ENCODE data around the gene SSH2. TPM values are rescaled to one million over a fixed set of nuclear protein-coding genes. Genes with fewer than 3 reads are reported as not detected.

Gene SSH2
- polyA plus RNA-seq, 3 donors, result 31.9 to 66.6 (median 54.0) TPM

DNA sequence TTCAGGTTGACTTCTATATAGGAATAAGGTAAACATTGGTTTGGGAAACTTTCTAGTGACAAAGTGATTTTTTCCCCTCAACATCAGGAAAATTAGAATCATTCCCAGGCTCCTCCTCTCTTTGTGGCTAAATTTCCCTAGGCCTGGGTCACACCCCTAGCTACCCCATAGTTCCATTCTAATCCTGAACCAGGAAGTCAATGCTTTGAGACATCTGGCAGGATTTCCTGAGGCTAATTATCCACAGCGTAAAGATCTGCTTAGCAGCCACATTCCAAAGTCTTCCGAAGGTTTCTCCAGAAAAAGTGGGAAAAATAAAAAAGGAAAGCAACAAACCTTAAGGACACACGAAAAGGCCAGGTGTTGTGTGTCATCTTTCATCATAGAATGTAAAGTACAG is 247.0 kb downstream of the SSH2 start:
- H3K4me3 Mint-ChIP-seq, result no peak overlapping the region
- Histone ChIP-seq H3K4me2 (replicated peaks; ENCODE audit: extremely low read depth, low read length, poor library complexity, severe bottlenecking) (peak overlapping the region; percentile 77), H3K4me3 (replicated peaks in 1 of 3; ENCODE audit: low read depth in 2 of 3, low read length in 3 of 3) (peak overlapping the region in 1 of 3 experiments; percentile 67), H3K9me3 (replicated peaks in 1 of 2; ENCODE audit: control insufficient read depth in 1 of 2, insufficient read depth in 1 of 2, low read length in 2 of 2) (no peaks in the 10 kb centered on the region), H3K4me1 (ENCODE audit: control insufficient read depth in 1 of 2, insufficient read depth in 2 of 2, low read length in 2 of 2) (peaks cover 38 to 39% of the 10 kb centered on the region in 2 donors), H4K20me1 (ENCODE audit: insufficient read depth, low read length) (peaks cover 10% of the 10 kb centered on the region), H3K36me3 (replicated peaks in 1 of 2; ENCODE audit: control insufficient read depth in 1 of 2, insufficient read depth in 2 of 2, low read length in 2 of 2) (peaks cover 40 to 73% of the 10 kb centered on the region in 2 donors), H3K79me2 (ENCODE audit: insufficient read depth, low read length) (peaks cover 30% of the 10 kb centered on the region), H3K9ac (ENCODE audit: insufficient read depth, low read length, poor library complexity, severe bottlenecking) (no peak overlapping the region), H3K27ac (ENCODE audit: low read depth in 1 of 2, low read length in 2 of 2) (peak overlapping the region; percentile 16 to 86), H3K27me3 (ENCODE audit: control insufficient read depth in 2 of 2, insufficient read depth in 2 of 2, low read length in 2 of 2) (no peaks in the 10 kb centered on the region), H2AFZ (ENCODE audit: insufficient read depth, low read depth, low read length, poor library complexity, severe bottlenecking) (no peak overlapping the region)
- peaks cover 50 to 61% of the 10 kb centered on the region in 2 donors for H3K36me3 Mint-ChIP-seq
- no peaks in the 10 kb centered on the region for H3K27me3 Mint-ChIP-seq (ENCODE audit: low read depth in 3 of 3)
- H3K27ac Mint-ChIP-seq, result peak overlapping the region; percentile 19 to 95 (median 86)
- H3K4me1 Mint-ChIP-seq, result peaks cover 38% of the 10 kb centered on the region
- intact Hi-C loops (cut with micrococcal nuclease), result loop anchor here (5.0 kb wide), 2 partner anchors 39 to 79 kb away; no protein-coding TSS in a partner anchor
- TF ChIP-seq, protein P1, sequence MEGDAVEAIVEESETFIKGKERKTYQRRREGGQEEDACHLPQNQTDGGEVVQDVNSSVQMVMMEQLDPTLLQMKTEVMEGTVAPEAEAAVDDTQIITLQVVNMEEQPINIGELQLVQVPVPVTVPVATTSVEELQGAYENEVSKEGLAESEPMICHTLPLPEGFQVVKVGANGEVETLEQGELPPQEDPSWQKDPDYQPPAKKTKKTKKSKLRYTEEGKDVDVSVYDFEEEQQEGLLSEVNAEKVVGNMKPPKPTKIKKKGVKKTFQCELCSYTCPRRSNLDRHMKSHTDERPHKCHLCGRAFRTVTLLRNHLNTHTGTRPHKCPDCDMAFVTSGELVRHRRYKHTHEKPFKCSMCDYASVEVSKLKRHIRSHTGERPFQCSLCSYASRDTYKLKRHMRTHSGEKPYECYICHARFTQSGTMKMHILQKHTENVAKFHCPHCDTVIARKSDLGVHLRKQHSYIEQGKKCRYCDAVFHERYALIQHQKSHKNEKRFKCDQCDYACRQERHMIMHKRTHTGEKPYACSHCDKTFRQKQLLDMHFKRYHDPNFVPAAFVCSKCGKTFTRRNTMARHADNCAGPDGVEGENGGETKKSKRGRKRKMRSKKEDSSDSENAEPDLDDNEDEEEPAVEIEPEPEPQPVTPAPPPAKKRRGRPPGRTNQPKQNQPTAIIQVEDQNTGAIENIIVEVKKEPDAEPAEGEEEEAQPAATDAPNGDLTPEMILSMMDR (IDR thresholded peaks at IDR 0.05), result no peak
- DNase-seq, result no peak
- 0% methylated on average over 2 of the region's 3 CpGs for WGBS (ENCODE audit: insufficient coverage)
- peaks cover 0 to 2% (median 0%) of the 10 kb centered on the region in 7 donors for H3K9me3 Mint-ChIP-seq

DNA sequence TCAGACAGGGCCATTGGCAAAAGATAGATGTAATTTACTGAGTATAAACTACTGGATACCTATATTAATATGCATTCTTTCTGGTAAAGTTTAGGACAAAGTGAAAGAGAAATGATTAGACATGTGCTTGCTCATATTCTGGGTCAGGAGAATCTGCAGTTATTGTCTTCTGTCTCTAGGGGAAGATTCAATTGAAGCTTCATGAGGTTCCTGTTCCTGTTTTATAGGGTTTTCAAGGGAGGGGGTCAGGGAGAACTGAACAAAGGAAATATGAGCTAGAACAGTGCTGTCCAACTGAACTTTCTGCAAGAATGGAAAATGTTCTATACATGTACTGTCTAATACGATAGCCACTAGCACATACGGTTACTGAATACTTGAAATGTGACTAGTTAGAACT is 248.0 kb downstream of the SSH2 start:
- Mint-ChIP-seq H3K4me3 (peak overlapping the region; percentile 10 to 77), H3K36me3 (peaks cover 49 to 60% of the 10 kb centered on the region in 2 donors)
- WGBS (ENCODE audit: insufficient coverage), result no CpG with 5 or more reads among the region's 2 CpGs

More for the DNA sequence above, 248.0 kb downstream of the SSH2 start:
- Mint-ChIP-seq H3K27me3 (ENCODE audit: low read depth in 3 of 3) (no peaks in the 10 kb centered on the region), H3K9me3 (peaks cover 0 to 2% (median 0%) of the 10 kb centered on the region in 7 donors), H3K4me1 (peaks cover 46% of the 10 kb centered on the region), H3K27ac (peak overlapping the region; percentile 85 to 96 (median 91))
- no peaks in the 10 kb centered on the region for H3K27me3 ChIP-seq (ENCODE audit: control insufficient read depth in 2 of 2, insufficient read depth in 2 of 2, low read length in 2 of 2)
- peak overlapping the region in 2 of 3 experiments; percentile 16 to 67 for H3K4me3 ChIP-seq (replicated peaks in 1 of 3; ENCODE audit: low read depth in 2 of 3, low read length in 3 of 3)
- H3K4me1 ChIP-seq (ENCODE audit: control insufficient read depth in 1 of 2, insufficient read depth in 2 of 2, low read length in 2 of 2), result peaks cover 47 to 48% of the 10 kb centered on the region in 2 donors
- peak overlapping the region; percentile 77 for H3K4me2 ChIP-seq (replicated peaks; ENCODE audit: extremely low read depth, low read length, poor library complexity, severe bottlenecking)
- no peak overlapping the region for H3K9ac ChIP-seq (ENCODE audit: insufficient read depth, low read length, poor library complexity, severe bottlenecking)
- peaks cover 25% of the 10 kb centered on the region for H3K79me2 ChIP-seq (ENCODE audit: insufficient read depth, low read length)
- intact Hi-C loops (cut with micrococcal nuclease), result loop anchor here (5.0 kb wide), 2 partner anchors 40 to 80 kb away; no protein-coding TSS in a partner anchor
- H3K27ac ChIP-seq (ENCODE audit: low read depth in 1 of 2, low read length in 2 of 2), result peak overlapping the region; percentile 39 to 86
- H3K36me3 ChIP-seq (replicated peaks in 1 of 2; ENCODE audit: control insufficient read depth in 1 of 2, insufficient read depth in 2 of 2, low read length in 2 of 2), result peaks cover 40 to 72% of the 10 kb centered on the region in 2 donors
- H2AFZ ChIP-seq (ENCODE audit: insufficient read depth, low read depth, low read length, poor library complexity, severe bottlenecking), result peak overlapping the region; percentile 22
- no peaks in the 10 kb centered on the region for H3K9me3 ChIP-seq (replicated peaks in 1 of 2; ENCODE audit: control insufficient read depth in 1 of 2, insufficient read depth in 1 of 2, low read length in 2 of 2)
- peak; percentile 65 to 77 (median 75) for DNase-seq
- TF ChIP-seq, protein P1 (IDR thresholded peaks at IDR 0.05), result peak; percentile 56
- H4K20me1 ChIP-seq (ENCODE audit: insufficient read depth, low read length), result peaks cover 10% of the 10 kb centered on the region
